Kidney glomerular epithelial cell (primary cell): Measurements from ENCODE around the gene MTG2.

Source experiments
- DNase-seq: peaks from one replicate; lab custom pipeline; 2025; lab: John Stamatoyannopoulos, UW

The MTG2 gene

GRCh38 chr20:62233684-62234083, 50.9 kb downstream of the MTG2 start:
- DNase-seq, result no peak

DNA sequence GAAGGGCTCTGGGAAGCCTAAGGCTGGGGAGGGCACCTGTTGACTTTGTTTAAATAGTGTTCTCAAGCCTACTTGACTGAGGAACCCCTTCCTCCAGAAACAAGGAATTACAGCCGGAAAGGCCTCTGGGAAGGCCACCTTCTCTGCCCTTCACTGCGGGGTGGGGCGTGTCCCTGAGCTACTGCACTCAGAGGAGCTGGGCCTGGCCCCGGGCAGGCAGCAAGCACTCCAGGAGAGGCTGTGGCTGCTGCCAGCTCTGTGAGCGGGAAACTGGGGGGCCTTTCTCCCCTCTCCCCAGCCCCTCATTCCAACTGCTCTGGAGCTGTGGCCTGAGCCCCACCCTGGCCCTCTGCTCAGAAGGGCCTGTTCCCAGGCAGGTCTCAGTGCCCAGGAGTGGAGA, 51.5 kb downstream of the MTG2 start:
- no peak for DNase-seq

- DNase-seq, result no peak
These were observed 52.4 kb downstream of the MTG2 start for GRCh38 chr20:62235001-62235776.

GRCh38 chr20:62235777-62236157, 52.9 kb downstream of the MTG2 start:
- no peak for DNase-seq

DNA sequence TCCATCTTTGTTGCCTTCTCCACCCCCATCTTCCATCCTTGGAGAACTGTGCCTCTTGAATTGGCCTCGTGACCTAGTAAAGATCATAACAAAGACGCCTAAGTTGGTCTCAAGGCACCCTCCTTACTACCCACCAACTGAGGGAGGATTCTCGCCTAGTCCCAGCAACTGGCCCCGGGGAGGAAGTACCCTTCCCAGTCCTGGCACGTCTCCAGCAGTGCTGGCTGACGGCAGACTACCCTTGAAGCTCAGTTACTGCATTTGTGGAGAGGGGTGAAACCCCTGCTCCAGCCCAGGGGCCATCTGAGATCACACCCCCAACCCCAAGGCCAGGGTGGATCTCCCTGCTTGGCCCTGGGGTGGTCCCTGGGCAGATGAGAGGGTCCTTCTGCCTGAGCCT, 53.4 kb downstream of the MTG2 start:
- no peak for DNase-seq

DNA sequence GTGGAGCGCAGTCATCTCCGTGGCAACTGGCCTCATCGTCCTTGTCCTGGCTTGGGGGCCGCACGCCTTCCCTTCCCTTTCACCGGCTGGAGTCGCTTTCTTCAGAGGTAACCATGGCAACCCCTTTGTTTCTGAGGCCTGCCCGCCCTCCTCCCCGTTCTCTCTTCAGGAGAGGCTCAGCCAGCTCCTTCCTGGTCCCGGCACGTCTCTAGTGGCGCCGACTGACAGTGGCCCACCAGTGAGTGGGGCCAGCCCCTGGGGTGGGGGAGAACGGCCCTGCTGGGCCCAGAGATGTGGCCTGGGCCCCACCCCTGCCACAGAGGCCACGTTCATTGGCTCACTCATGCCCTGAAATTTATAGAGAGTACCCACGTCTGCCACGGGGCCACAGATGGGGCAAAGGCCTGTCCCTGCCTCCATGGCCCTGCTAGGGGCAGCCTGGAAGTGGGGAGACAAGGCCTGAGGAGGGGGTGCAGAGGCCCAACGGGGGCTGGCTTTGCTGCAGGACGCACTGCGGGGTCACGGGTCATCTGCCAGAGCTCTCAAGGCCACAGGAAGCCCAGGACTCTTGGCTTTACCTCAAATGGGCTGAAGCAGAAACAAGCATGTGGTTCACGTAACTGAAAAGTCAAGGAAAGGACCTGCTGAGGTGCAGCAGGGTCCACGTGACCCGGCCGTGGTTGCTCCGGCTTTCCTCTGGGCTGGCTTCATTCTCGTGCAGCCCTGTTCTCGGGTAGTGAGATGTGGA, 54.1 kb downstream of the MTG2 start:
- no peak for DNase-seq

DNA sequence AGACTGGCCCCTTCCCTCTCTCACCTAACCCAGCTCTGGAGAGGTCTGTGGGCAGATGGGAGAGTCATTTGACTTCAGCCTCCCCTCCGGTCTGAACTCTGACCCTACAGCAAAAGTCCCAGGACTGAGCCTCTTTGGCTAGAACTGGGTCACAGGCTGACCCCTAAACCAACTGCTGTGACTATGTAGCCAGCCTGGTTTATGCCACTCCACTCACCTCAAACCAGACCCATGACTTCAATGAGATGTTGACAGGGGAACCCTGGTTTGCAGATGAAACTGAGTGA, 54.6 kb downstream of the MTG2 start:
- DNase-seq, result no peak

DNA sequence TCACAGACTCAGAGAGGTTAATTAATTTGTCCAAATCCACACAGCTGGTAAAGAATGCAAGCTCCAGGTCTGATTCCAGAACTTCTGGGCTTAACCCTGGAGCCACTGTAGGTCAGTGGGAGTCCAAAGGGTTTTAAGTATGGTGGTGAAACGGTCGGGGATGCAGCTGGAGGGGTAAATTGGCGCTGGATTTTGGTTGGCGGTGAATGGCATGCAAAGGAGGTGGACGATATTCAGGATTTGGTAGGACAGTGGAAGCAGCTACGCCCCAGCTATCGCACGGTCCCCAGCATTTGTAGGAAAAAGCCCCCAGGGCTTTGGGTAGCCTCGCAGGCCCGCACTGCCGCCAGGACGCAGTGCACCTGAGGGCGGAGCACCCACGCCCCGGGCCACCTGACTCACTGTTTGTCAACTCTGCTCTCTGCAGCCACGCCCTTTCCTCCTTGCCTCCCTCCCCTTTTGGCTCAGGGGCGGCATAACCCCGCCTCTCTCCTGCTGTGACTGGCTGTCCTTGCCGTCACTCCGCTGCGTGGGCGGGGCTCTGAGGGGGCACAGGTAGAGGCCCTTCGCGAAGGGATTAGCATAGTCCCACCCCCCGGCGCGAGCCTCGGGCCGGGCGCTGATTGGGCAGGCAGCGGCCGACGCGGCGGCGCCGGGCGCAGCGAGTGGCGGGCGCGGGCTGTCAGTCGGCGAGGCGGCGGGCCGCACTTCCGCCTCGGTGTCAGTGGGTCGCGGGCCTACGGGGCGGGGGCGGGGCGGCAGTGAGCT, 55.2 kb downstream of the MTG2 start, which contains the start of gene OSBPL2:
Gene OSBPL2 (plus strand): TSS at position 721 of the 768 bp plus-strand sequence. CDS start 17,664 bp downstream, outside the sequence.
- peak; percentile 97 for DNase-seq

DNA sequence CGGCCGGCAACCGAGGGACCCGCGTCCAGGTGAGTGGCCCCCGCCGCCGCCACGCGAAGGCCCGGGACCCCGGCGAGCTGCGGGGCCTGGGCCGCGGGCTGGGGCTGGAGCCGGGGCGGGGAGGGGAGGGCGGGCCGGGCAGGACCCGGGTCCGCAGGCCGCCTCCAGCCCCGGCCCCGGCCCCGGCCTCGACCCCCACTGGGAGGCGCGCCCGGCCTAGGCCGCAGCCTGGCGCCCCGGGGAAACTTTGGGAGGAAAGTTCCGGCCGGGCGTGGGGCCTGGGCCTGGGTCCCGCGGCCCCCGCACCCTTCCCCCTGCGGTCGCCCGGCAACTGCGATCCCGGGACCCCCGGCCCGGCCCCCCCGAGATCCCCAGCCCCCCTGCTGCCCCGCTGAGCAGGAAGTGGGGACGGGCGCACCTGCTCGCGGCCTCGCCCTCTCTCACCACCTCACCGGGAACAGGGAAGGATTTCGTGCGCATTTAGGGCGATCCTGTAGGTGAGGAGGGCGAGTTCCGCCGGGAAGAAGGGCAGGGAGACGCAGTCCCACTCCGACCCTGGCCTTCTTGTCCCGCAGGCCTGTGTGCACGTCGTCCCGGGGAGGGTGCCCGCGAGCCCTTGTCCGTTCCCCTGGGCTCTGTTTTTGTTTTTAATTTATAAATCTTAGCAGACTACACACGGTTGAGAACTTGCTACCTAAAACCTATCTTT, 55.9 kb downstream of the MTG2 start:
- DNase-seq, result peak; percentile 16

DNA sequence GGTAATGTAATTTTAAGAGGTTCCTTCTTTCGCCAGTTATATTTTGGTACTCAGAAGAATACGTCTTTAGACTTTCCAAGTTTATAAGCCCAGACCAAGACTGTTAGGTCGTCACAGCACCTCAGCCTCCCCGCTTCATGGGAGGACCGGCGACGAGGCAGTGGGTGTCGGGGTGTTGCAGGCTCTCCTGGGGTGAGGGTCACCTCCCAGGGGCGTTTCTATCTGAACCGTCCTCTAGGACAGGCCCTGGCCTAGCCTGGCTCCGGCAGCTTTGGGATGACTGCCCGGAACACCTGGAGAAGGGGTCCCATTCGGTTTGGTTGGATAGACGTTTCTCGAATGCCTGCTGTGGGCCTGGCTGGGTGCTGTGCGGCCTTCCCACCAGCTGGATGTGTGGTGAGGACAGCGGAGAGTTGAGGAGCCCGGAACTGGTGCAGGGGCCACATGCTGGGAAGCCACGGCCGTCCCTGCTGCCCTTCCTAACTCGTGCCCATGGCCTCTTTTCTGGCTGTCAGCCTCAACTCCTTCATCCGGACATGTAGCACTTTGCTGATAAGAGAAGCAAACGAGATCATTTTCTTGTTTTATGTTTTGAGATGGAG, 56.6 kb downstream of the MTG2 start:
- DNase-seq, result no peak

- DNase-seq, result no peak
These were observed 57.3 kb downstream of the MTG2 start for GRCh38 chr20:62240020-62240685.

GRCh38 chr20:62241506-62241905, 58.7 kb downstream of the MTG2 start:
- no peak for DNase-seq

DNA sequence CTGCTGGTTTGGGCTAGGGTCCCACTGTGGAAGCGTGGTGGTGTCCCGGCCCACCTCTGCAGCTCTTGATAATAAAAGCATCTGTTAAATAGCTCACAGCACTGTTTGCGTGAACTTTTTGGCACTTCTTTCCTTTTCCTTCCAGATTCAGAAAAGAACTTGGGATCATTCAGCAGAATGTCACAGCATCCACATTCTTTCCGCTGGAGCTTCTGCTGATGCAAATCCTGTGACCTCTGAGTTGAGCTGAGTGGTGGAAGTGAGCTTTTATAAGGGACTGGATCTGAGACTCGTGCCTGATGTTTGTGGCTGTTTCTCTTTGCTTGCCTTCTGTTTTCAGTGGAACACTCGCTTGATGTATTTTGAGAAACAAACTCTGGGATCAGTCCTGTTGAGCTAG, 59.3 kb downstream of the MTG2 start:
- DNase-seq, result no peak

- no peak for DNase-seq
These were observed 60.3 kb downstream of the MTG2 start for GRCh38 chr20:62243106-62243505.

- no peak for DNase-seq
These were observed 61.2 kb downstream of the MTG2 start for GRCh38 chr20:62243906-62244515.

DNA sequence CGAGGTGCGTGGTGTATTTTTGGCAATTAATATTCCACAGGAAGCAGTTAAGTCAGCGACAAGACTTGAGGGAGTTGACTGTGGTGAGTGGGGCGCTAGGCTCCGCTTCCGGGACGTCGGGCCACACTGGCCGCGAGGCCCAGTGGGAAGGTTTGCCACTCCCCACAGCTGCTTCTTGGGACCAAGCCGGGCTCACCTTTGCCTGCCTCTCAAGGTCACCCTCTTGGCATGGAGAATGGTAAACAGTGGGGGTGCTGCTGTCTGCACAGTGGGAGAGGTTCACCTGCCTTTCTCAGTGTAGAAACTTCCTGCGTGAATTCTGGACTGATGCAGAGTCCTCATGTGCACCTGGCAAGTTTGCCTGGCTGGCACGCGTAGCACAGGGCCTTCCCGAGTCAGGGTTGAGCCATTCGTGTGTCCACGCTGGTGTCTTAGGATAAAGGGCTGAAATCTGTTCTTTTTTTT, 61.8 kb downstream of the MTG2 start:
- no peak for DNase-seq

- no peak for DNase-seq
These were observed 63.1 kb downstream of the MTG2 start for GRCh38 chr20:62245911-62246280.

DNA sequence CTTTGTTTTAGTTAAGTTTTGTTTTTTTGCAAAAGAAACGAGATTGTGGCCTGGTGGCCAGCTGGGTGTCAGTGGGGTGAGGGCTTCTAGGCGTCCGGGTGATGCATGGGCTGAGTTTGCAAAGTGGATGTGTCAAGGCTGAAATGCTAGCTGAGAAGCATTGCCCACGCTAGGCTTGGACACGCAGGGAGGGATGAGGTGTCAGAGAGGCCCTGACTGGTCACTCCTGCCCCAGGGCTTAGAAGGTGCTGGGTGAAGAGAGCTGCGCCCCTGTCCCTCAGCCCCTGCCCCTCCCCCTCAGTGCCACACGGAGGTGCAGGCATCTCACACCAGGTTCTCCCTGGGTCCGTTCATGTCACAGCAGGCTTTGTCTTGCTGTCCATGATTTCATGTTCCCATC, 63.6 kb downstream of the MTG2 start:
- DNase-seq, result no peak

GRCh38 chr20:62246872-62247652, 64.2 kb downstream of the MTG2 start:
- DNase-seq, result no peak
